GM18526 (cell line): ENCODE measurements around the gene FYN.

Experiments used
- POLR2A ChIP-seq: IDR thresholded peaks from 3 replicates; pipeline ENCODE4 v1.6.1; 2011; ENCODE audit not compliant: insufficient read length; ENCODE audit errors: extremely low read depth

Gene FYN

GRCh38 chr6:111625099-111625416 lies 248.2 kb downstream of the FYN start:
- TF ChIP-seq POLR2A = no peak

- TF ChIP-seq POLR2A = no peak
Observed at GRCh38 chr6:111624401-111625098, 248.7 kb downstream of the FYN start.

GRCh38 chr6:111623046-111623718 lies 250.1 kb downstream of the FYN start:
- no peak for TF ChIP-seq POLR2A

- TF ChIP-seq POLR2A = no peak
Observed at GRCh38 chr6:111620169-111620568, 253.1 kb downstream of the FYN start.

- TF ChIP-seq POLR2A = no peak
Observed at GRCh38 chr6:111618407-111618806, 254.8 kb downstream of the FYN start.

- TF ChIP-seq POLR2A = no peak
Observed at GRCh38 chr6:111617149-111617548, 256.1 kb downstream of the FYN start.

GRCh38 chr6:111615916-111616612 lies 257.2 kb downstream of the FYN start:
- TF ChIP-seq POLR2A = no peak

- TF ChIP-seq POLR2A = no peak
Observed at GRCh38 chr6:111614833-111615582, 258.2 kb downstream of the FYN start.

GRCh38 chr6:111612379-111612778 lies 260.9 kb downstream of the FYN start:
- no peak for TF ChIP-seq POLR2A

- TF ChIP-seq POLR2A = no peak
Observed at GRCh38 chr6:111610548-111611172, 262.6 kb downstream of the FYN start.
